H9 (cell line): ENCODE results near the gene KIF1A. TPM values are rescaled to one million over a fixed set of nuclear protein-coding genes. Genes with fewer than 3 reads are reported as not detected.

ENCODE experiments used
- DNase-seq: peaks from one replicate; pipeline ENCODE4 v3.0.0-alpha.2; 2017
- H2AFZ ChIP-seq: one replicate; pipeline ENCODE4 v1.6.1; 2013; ENCODE audit warnings: mild to moderate bottlenecking, low read length, control low read depth, moderate library complexity
- H2AK5ac ChIP-seq: 2 replicates; pipeline ENCODE4 v1.6.1; 2013; ENCODE audit warnings: low read length, control low read depth, mixed read lengths; ENCODE audit not compliant: insufficient read length
- H2BK120ac ChIP-seq: one replicate; pipeline ENCODE4 v1.6.1; 2013; ENCODE audit warnings: low read depth, mild to moderate bottlenecking, low read length, control low read depth, inconsistent platforms; ENCODE audit not compliant: poor library complexity, severe bottlenecking
- H2BK12ac ChIP-seq: 2 replicates; pipeline ENCODE4 v1.6.1; 2013; ENCODE audit warnings: low read length, control low read depth, mixed read lengths, low read depth; ENCODE audit not compliant: insufficient read length
- H2BK15ac ChIP-seq: 2 replicates; pipeline ENCODE4 v1.6.1; 2013; ENCODE audit warnings: low read depth, low read length, control low read depth
- H2BK20ac ChIP-seq: one replicate; pipeline ENCODE4 v1.6.1; 2013; ENCODE audit warnings: low read depth, mild to moderate bottlenecking, low read length, control low read depth, inconsistent platforms; ENCODE audit not compliant: poor library complexity, severe bottlenecking
- H2BK5ac ChIP-seq: 2 replicates; pipeline ENCODE4 v1.6.1; 2013; ENCODE audit warnings: low read length, control low read depth, mixed read lengths; ENCODE audit not compliant: insufficient read length
- H3K14ac ChIP-seq: 2 replicates; pipeline ENCODE4 v1.6.1; 2013; ENCODE audit warnings: low read length, control low read depth; ENCODE audit not compliant: insufficient read depth
- H3K18ac ChIP-seq: 2 replicates; pipeline ENCODE4 v1.6.1; 2013; ENCODE audit warnings: low read depth, mild to moderate bottlenecking, mixed read lengths, low read length, control low read depth; ENCODE audit not compliant: insufficient read length
- H3K23ac ChIP-seq: 2 replicates; pipeline ENCODE4 v1.6.1; 2013; ENCODE audit warnings: low read length, control low read depth, mixed read lengths, low read depth; ENCODE audit not compliant: insufficient read length
- H3K23me2 ChIP-seq: 2 replicates; pipeline ENCODE4 v1.6.1; 2013; ENCODE audit warnings: low read depth, mild to moderate bottlenecking, mixed read lengths, low read length, control low read depth; ENCODE audit not compliant: insufficient read length, poor library complexity, severe bottlenecking
- H3K27ac ChIP-seq: 2 replicates; pipeline ENCODE4 v1.5.1; 2013; ENCODE audit warnings: low read length, control low read depth, mixed read lengths, low read depth; ENCODE audit not compliant: insufficient read length
- H3K27me3 ChIP-seq: 2 replicates; pipeline ENCODE4 v1.6.1; 2013; ENCODE audit warnings: low read length, control low read depth, inconsistent platforms; ENCODE audit not compliant: insufficient read depth
- H3K4ac ChIP-seq: 2 replicates; pipeline ENCODE4 v1.6.1; 2013; ENCODE audit warnings: low read depth, mild to moderate bottlenecking, control low read depth, inconsistent platforms, low read length, moderate library complexity
- H3K4me1 ChIP-seq: 2 replicates; pipeline ENCODE4 v1.6.1; 2013; ENCODE audit warnings: low read length, control low read depth, inconsistent platforms; ENCODE audit not compliant: insufficient read depth
- H3K4me2 ChIP-seq: 2 replicates; pipeline ENCODE4 v1.6.1; 2013; ENCODE audit warnings: low read length, control low read depth, mixed read lengths; ENCODE audit not compliant: insufficient read length, insufficient read depth
- H3K56ac ChIP-seq: 2 replicates; pipeline ENCODE4 v1.6.1; 2013; ENCODE audit warnings: low read depth, mild to moderate bottlenecking, mixed read lengths, low read length, control low read depth; ENCODE audit not compliant: insufficient read length
- H3K79me1 ChIP-seq: 2 replicates; pipeline ENCODE4 v1.6.1; 2013; ENCODE audit warnings: low read depth, mild to moderate bottlenecking, moderate library complexity, low read length, control low read depth, inconsistent platforms; ENCODE audit not compliant: insufficient read depth, poor library complexity, severe bottlenecking
- H3K79me2 ChIP-seq: 2 replicates; pipeline ENCODE4 v1.6.1; 2013; ENCODE audit warnings: low read length, control low read depth, inconsistent platforms; ENCODE audit not compliant: insufficient read depth
- H3K9ac ChIP-seq: 2 replicates; pipeline ENCODE4 v1.6.1; 2013; ENCODE audit warnings: low read length, control low read depth, mixed read lengths; ENCODE audit not compliant: insufficient read length; ENCODE audit errors: extremely low read depth
- H3K9me3 ChIP-seq: one replicate; pipeline ENCODE4 v1.6.1; 2013; ENCODE audit warnings: low read depth, low read length, inconsistent platforms; ENCODE audit not compliant: control insufficient read depth
- H3T11ph ChIP-seq: one replicate; pipeline ENCODE4 v1.6.1; 2013; ENCODE audit warnings: mild to moderate bottlenecking, low read length, control low read depth, inconsistent platforms
- H4K20me1 ChIP-seq: one replicate; pipeline ENCODE4 v1.6.1; 2013; ENCODE audit not compliant: control insufficient read depth, insufficient read length, insufficient read depth
- H4K5ac ChIP-seq: 2 replicates; pipeline ENCODE4 v1.6.1; 2013; ENCODE audit warnings: low read depth, mild to moderate bottlenecking, mixed read lengths, low read length, control low read depth; ENCODE audit not compliant: insufficient read length
- H4K8ac ChIP-seq: replicated peaks from 2 replicates; pipeline ENCODE4 v1.6.1; 2013; ENCODE audit warnings: low read length, control low read depth, mixed read lengths, low read depth; ENCODE audit not compliant: insufficient read length
- H4K91ac ChIP-seq: 2 replicates; pipeline ENCODE4 v1.6.1; 2013; ENCODE audit warnings: low read depth, mild to moderate bottlenecking, moderate library complexity, mixed read lengths, low read length, control low read depth; ENCODE audit not compliant: insufficient read length
- H3K27ac Mint-ChIP-seq, 3 experiments: 2 replicates in 2 of 3; 3 replicates in 1 of 3; pipeline ENCODE4 v1.8.0; 2020 to 2021; ENCODE audit warnings: mixed read lengths in 3 of 3, mild to moderate bottlenecking in 1 of 3, moderate library complexity in 1 of 3
- H3K27me3 Mint-ChIP-seq: 2 replicates; pipeline ENCODE4 v1.8.0; 2021; ENCODE audit warnings: low read depth, mild to moderate bottlenecking, moderate library complexity, mixed read lengths
- H3K36me3 Mint-ChIP-seq, 3 experiments: 2 replicates in 2 of 3; 3 replicates in 1 of 3; pipeline ENCODE4 v1.8.0; 2020 to 2021; ENCODE audit warnings: low read depth in 3 of 3, mixed read lengths in 3 of 3; ENCODE audit not compliant: insufficient read depth in 1 of 3
- H3K4me1 Mint-ChIP-seq, 2 experiments: 2 replicates each; pipeline ENCODE4 v1.8.0; 2020; ENCODE audit warnings: mixed read lengths in 2 of 2
- H3K4me3 Mint-ChIP-seq, 2 experiments: 2 replicates in 1 of 2; 3 replicates in 1 of 2; pipeline ENCODE4 v1.8.0; 2020 to 2021; ENCODE audit warnings: mild to moderate bottlenecking in 2 of 2, mixed read lengths in 2 of 2, moderate library complexity in 1 of 2
- H3K9me3 Mint-ChIP-seq, 2 experiments: 2 replicates in 1 of 2; 3 replicates in 1 of 2; pipeline ENCODE4 v1.8.0; 2020; ENCODE audit warnings: mild to moderate bottlenecking in 2 of 2, mixed read lengths in 2 of 2, moderate library complexity in 1 of 2
- CTCF ChIP-seq: fragments of 200-600 bp; sonication (generic); conservative IDR thresholded peaks from 3 replicates; pipeline ENCODE4 v1.8.0; 2021; ENCODE audit warnings: antibody characterized with exemption, mild to moderate bottlenecking
- WGBS: extraction: QIAGEN DNeasy Blood & Tissue Kit; methylation state at CpG from one replicate; pipeline ENCODE4 v1.1.7; 2013; ENCODE audit warnings: missing lambda C conversion rate, low lambda C conversion rate, mixed read lengths; ENCODE audit not compliant: insufficient read length; ENCODE audit errors: extremely low coverage; 5-methylcytosine and 5-hydroxymethylcytosine counted together
- total RNA-seq: library from RNA; stranded (reverse); gene quantifications from 2 replicates; pipeline ENCODE4 v1.2.1, GENCODE V29; 2021

Gene KIF1A
- total RNA-seq, 1 experiment from 2014 or later: 204 TPM

GRCh38 chr2:240718896-240719490 is 101.0 kb downstream of the KIF1A start:
- H3K23ac ChIP-seq: no peak overlapping the region
- H3T11ph ChIP-seq: no peak overlapping the region
- no peaks in the 10 kb centered on the region for H3K79me1 ChIP-seq
- H3K4me1 ChIP-seq: no peaks in the 10 kb centered on the region
- Mint-ChIP-seq H3K36me3 (peaks cover 22 to 50% (median 39%) of the 10 kb centered on the region in 3 experiments), H3K9me3 (no peaks in the 10 kb centered on the region), H3K4me3 (no peak overlapping the region), H3K4me1 (no peaks in the 10 kb centered on the region; a peak in 1 of 4 replicates), H3K27ac (0 out of 7 replicates have a peak overlapping the region, but pooled peaks of 1 of the 3 experiments have one; percentile 44), H3K27me3 (peaks cover 2% of the 10 kb centered on the region; the same call in 1 of the 2 replicates)
- DNase-seq: no peak
- no peaks in the 10 kb centered on the region for H3K79me2 ChIP-seq
- H4K8ac ChIP-seq: no peak overlapping the region
- no CpG with 5 or more reads among the region's 25 CpGs for WGBS
- no peak overlapping the region for H2BK120ac ChIP-seq
- no peak overlapping the region for H2AFZ ChIP-seq
- H3K9me3 ChIP-seq: no peaks in the 10 kb centered on the region
- TF ChIP-seq CTCF: no peak
- H3K23me2 ChIP-seq: no peaks in the 10 kb centered on the region
- H2BK20ac ChIP-seq: no peak overlapping the region
- no peaks in the 10 kb centered on the region for H3K27me3 ChIP-seq
- no peak overlapping the region for H2BK12ac ChIP-seq
- no peak overlapping the region for H3K27ac ChIP-seq
- no peak overlapping the region for H3K4me2 ChIP-seq
- peaks cover 5% of the 10 kb centered on the region for H4K20me1 ChIP-seq
- H3K56ac ChIP-seq: no peak overlapping the region
- no peak overlapping the region for H2AK5ac ChIP-seq
- no peak overlapping the region for H4K91ac ChIP-seq
- no peak overlapping the region for H3K18ac ChIP-seq
- no peak overlapping the region for H4K5ac ChIP-seq
- H3K9ac ChIP-seq: no peak overlapping the region
- H3K4ac ChIP-seq: no peak overlapping the region
- no peak overlapping the region for H3K14ac ChIP-seq
- no peak overlapping the region for H2BK15ac ChIP-seq
- H2BK5ac ChIP-seq: no peak overlapping the region
